Neural cell (in vitro differentiated cells): ENCODE measurements around the gene SERPINH1. TPM values are rescaled to one million over a fixed set of nuclear protein-coding genes. Genes with fewer than 3 reads are reported as not detected.

ENCODE experiments used
- H2AFZ ChIP-seq: fragments of 200-600, 300-800 bp; sonication (generic), shearing (Covaris generic); 2 replicates; pipeline ENCODE4 v1.6.0; 2014; ENCODE audit warnings: low read depth, mild to moderate bottlenecking, antibody characterized with exemption, low read length, moderate library complexity
- H3F3A ChIP-seq: fragments of 200-600 bp; shearing (Covaris generic); 2 replicates; pipeline ENCODE4 v1.6.1; 2016; ENCODE audit warnings: mild to moderate bottlenecking, moderate library complexity, mixed read lengths, antibody characterized with exemption, low read length; ENCODE audit not compliant: insufficient read depth, poor library complexity, severe bottlenecking
- H3K27ac ChIP-seq: fragments of 200-600, 300-800 bp; sonication (generic), shearing (Covaris generic); 2 replicates; pipeline ENCODE4 v1.5.1; 2014; ENCODE audit warnings: mild to moderate bottlenecking, low read length, moderate library complexity
- H3K27me3 ChIP-seq: fragments of 300-800, 200-600 bp; sonication (generic), shearing (Covaris generic); 2 replicates; pipeline ENCODE4 v1.6.0; 2014; ENCODE audit warnings: mild to moderate bottlenecking, low read depth, low read length, moderate library complexity; ENCODE audit not compliant: insufficient read depth
- H3K36me3 ChIP-seq: fragments of 300-800, 200-600 bp; sonication (generic), shearing (Covaris generic); 2 replicates; pipeline ENCODE4 v1.5.1; 2014; ENCODE audit warnings: mild to moderate bottlenecking, antibody characterized with exemption, low read length, moderate library complexity; ENCODE audit not compliant: insufficient read depth
- H3K4me2 ChIP-seq: fragments of 300-800, 200-600 bp; sonication (generic), shearing (Covaris generic); 2 replicates; pipeline ENCODE4 v1.6.0; 2014; ENCODE audit warnings: mild to moderate bottlenecking, low read length
- H3K4me3 ChIP-seq: fragments of 300-800, 200-600 bp; sonication (generic), shearing (Covaris generic); 2 replicates; pipeline ENCODE4 v1.5.1; 2014; ENCODE audit warnings: mild to moderate bottlenecking, low read length, moderate library complexity
- H3K79me2 ChIP-seq: fragments of 200-600 bp; shearing (Covaris generic); replicated peaks from 2 replicates; pipeline ENCODE4 v1.6.0; 2014; ENCODE audit warnings: mild to moderate bottlenecking, low read length, moderate library complexity; ENCODE audit not compliant: insufficient read depth
- H3K9ac ChIP-seq: fragments of 300-800, 200-600 bp; sonication (generic), shearing (Covaris generic); 2 replicates; pipeline ENCODE4 v1.6.1; 2016; ENCODE audit warnings: mild to moderate bottlenecking, low read length, mixed read lengths
- H3K9me2 ChIP-seq: fragments of 200-600 bp; shearing (Covaris generic); 2 replicates; pipeline ENCODE4 v1.6.1; 2016; ENCODE audit warnings: mild to moderate bottlenecking, low read length, mixed read lengths; ENCODE audit not compliant: insufficient read depth
- H3K9me3 ChIP-seq: fragments of 200-600, 300-800 bp; sonication (generic), shearing (Covaris generic); 2 replicates; pipeline ENCODE4 v1.6.1; 2016; ENCODE audit warnings: mild to moderate bottlenecking, mixed run types, low read length, moderate library complexity, mixed read lengths
- H4K20me1 ChIP-seq: fragments of 200-600 bp; shearing (Covaris generic); 2 replicates; pipeline ENCODE4 v1.6.1; 2016; ENCODE audit warnings: mild to moderate bottlenecking, mixed run types; ENCODE audit not compliant: insufficient read depth
- CTCF ChIP-seq: fragments of 450-650 bp; IDR thresholded peaks from 2 replicates; pipeline ENCODE4 v1.5.1; 2014; ENCODE audit warnings: antibody characterized with exemption, mild to moderate bottlenecking, moderate library complexity; ENCODE audit not compliant: poor library complexity, severe bottlenecking
- EP300 ChIP-seq: fragments of 450-650 bp; conservative IDR thresholded peaks from 2 replicates; pipeline ENCODE4 v1.6.1; 2014; ENCODE audit warnings: antibody characterized with exemption, mild to moderate bottlenecking, moderate library complexity; ENCODE audit not compliant: poor library complexity, severe bottlenecking
- EZH2 ChIP-seq: fragments of 200-600, 300-800 bp; shearing (Covaris generic), sonication (generic); IDR thresholded peaks from 2 replicates; pipeline ENCODE4 v1.6.1; 2014; ENCODE audit warnings: antibody characterized with exemption, low read length, borderline replicate concordance, mild to moderate bottlenecking; ENCODE audit not compliant: insufficient read depth, poor library complexity, severe bottlenecking
- MXI1 ChIP-seq: fragments of 450-650 bp; conservative IDR thresholded peaks from 2 replicates; pipeline ENCODE4 v1.6.1; 2014; ENCODE audit warnings: antibody characterized with exemption, mild to moderate bottlenecking; ENCODE audit not compliant: poor library complexity, severe bottlenecking
- POLR2AphosphoS5 ChIP-seq: IDR thresholded peaks from 2 replicates; pipeline ENCODE4 v1.6.1; 2012
- RAD21 ChIP-seq: fragments of 450-650 bp; conservative IDR thresholded peaks from 2 replicates; pipeline ENCODE4 v1.6.1; 2014; ENCODE audit warnings: antibody characterized with exemption, mild to moderate bottlenecking, moderate library complexity
- REST ChIP-seq: IDR thresholded peaks from 2 replicates; pipeline ENCODE4 v1.6.1; 2012; ENCODE audit warnings: borderline replicate concordance
- SMC3 ChIP-seq: fragments of 450-650 bp; conservative IDR thresholded peaks from 2 replicates; pipeline ENCODE4 v1.6.1; 2014; ENCODE audit warnings: antibody characterized with exemption, mild to moderate bottlenecking, moderate library complexity; ENCODE audit not compliant: poor library complexity
- TAF1 ChIP-seq: IDR thresholded peaks from 2 replicates; pipeline ENCODE4 v1.6.1; 2012; ENCODE audit warnings: low read depth
- polyA plus RNA-seq: library from polyadenylated mRNA; depleted of rRNA; stranded (reverse); fragments of >200 nt; gene quantifications from 2 replicates; pipeline ENCODE4 v1.2.3, GENCODE V29; 2014

The SERPINH1 gene
- polyA plus RNA-seq, 1 donor from 2014 or later = 16.1 TPM

DNA sequence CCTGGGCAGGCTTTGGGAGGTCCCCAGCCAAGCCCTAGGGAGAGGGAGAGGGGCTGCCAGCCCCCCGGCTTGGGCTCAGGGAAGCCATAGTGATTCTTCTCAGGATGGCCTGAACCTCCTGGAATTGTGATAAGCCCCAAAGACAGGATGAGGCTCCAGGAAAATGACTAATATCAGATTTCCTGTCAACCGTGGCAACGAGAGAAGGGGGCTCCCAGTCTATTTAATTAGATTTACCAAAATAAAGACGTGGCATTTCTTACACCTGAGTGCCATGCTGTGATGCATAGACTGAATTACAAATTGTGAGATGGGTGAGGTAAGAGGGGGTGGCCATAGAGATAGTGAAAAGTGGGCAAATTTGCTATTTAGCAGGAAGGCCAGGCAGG, 20.4 kb downstream of the SERPINH1 start:
- Histone ChIP-seq H3K9ac (peak overlapping the region; percentile 97), H3K36me3 (no peaks in the 10 kb centered on the region), H4K20me1 (no peaks in the 10 kb centered on the region), H3K79me2 (no peaks in the 10 kb centered on the region), H3K27me3 (no peaks in the 10 kb centered on the region), H2AFZ (peak overlapping the region; percentile 88), H3K9me3 (no peaks in the 10 kb centered on the region), H3K9me2 (no peaks in the 10 kb centered on the region), H3F3A (peaks cover 3% of the 10 kb centered on the region), H3K4me3 (peak overlapping the region; percentile 78), H3K27ac (peak overlapping the region; percentile 90), H3K4me2 (no peak overlapping the region)
- TF ChIP-seq TAF1 = no peak

DNA sequence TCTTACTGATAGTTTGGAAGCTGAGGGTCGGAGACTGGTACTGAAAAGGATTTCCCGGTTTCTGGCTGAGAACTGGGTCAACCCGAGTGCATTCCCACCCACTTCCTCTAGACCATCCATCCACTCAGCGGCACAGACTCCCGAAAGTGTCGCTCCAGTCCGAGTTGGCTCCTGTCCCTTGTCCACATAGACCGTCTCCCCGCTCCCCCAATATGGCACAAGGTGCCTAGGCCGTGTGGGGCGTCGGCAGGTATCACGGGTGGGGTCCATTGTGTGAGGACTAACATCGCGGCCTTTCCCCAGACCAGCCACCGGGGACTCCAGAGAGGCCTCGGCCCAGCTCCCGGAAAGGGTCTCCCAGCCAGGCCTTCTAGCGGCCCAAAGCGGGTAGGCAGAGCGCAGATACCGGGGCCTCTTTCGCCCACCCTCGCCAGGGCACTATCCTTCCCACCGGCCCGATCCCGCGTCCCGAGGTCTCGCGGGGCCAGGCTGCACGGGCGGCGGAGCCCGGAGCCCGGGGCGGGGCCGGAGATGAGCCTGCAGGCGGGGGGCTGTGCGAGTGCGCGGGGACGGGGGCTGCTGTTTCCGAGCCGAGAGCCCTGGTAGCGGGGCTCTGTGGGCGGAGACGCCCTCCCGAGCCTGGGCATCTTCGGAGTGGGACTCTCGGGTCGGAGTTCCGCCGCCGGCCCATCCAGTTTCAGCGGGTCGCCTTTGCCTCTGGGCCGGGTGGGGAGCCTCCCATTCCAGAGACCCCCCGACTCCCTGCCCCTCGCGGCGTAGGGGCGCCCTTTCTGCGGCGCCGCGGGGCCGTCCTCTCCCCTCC, 21.1 kb downstream of the SERPINH1 start:
- no peaks in the 10 kb centered on the region for H3K36me3 ChIP-seq
- peaks cover 3% of the 10 kb centered on the region for H3F3A ChIP-seq
- no peaks in the 10 kb centered on the region for H4K20me1 ChIP-seq
- H3K9me3 ChIP-seq = no peaks in the 10 kb centered on the region
- H3K4me2 ChIP-seq = peak overlapping the region; percentile 30
- no peaks in the 10 kb centered on the region for H3K9me2 ChIP-seq
- TF ChIP-seq RAD21 (peak; percentile 47), MXI1 (peak; percentile 46), REST (no peak), EZH2 (no peak), EP300 (peak; percentile 21), TAF1 (no peak), SMC3 (no peak), CTCF (peak; percentile 60), POLR2AphosphoS5 (peak; percentile 81)
- peak overlapping the region; percentile 90 for H3K27ac ChIP-seq
- H3K9ac ChIP-seq = peak overlapping the region; percentile 97
- no peaks in the 10 kb centered on the region for H3K27me3 ChIP-seq
- no peaks in the 10 kb centered on the region for H3K79me2 ChIP-seq
- peak overlapping the region; percentile 78 for H3K4me3 ChIP-seq
- H2AFZ ChIP-seq = peak overlapping the region; percentile 88
